SH-SY5Y (cell line): ENCODE measurements around the gene ANAPC5.

Experiments used
- GATA2 ChIP-seq: IDR thresholded peaks from 2 replicates; pipeline ENCODE4 v1.6.1; 2011; ENCODE audit warnings: mild to moderate bottlenecking, low read depth, low read length
- GATA3 ChIP-seq: IDR thresholded peaks from 2 replicates; pipeline ENCODE4 v1.6.1; 2011; ENCODE audit warnings: low read depth, mild to moderate bottlenecking, low read length, moderate library complexity

GRCh38 chr12:121388421-121388981, 36.3 kb upstream of the ANAPC5 start:
- TF ChIP-seq GATA3, result no peak
- TF ChIP-seq GATA2, result no peak
